ENCODE measurements around the gene ABLIM2. TPM values are rescaled to one million over a fixed set of nuclear protein-coding genes. Genes with fewer than 3 reads are reported as not detected.

The ABLIM2 gene
- polyA plus RNA-seq, 3 donors: 0.21 TPM; not detected in 2

- no peak overlapping the region for H3K27ac ChIP-seq (ENCODE audit: low read depth in 1 of 2, low read length in 2 of 2)
- intact Hi-C loops (cut with micrococcal nuclease): no loop called here
- Mint-ChIP-seq H3K36me3 (no peaks in the 10 kb centered on the region), H3K4me3 (no peak overlapping the region), H3K9me3 (peaks cover 2 to 33% (median 14%) of the 10 kb centered on the region in 7 donors), H3K27ac (no peak overlapping the region), H3K27me3 (ENCODE audit: low read depth in 3 of 3) (peaks cover 13 to 20% (median 18%) of the 10 kb centered on the region in 3 donors), H3K4me1 (peaks cover 2% of the 10 kb centered on the region)
- no peak overlapping the region for H2AFZ ChIP-seq (ENCODE audit: insufficient read depth, low read depth, low read length, poor library complexity, severe bottlenecking)
- peaks cover 0 to 4% of the 10 kb centered on the region in 2 donors for H3K27me3 ChIP-seq (ENCODE audit: control insufficient read depth in 2 of 2, insufficient read depth in 2 of 2, low read length in 2 of 2)
- no peak for DNase-seq
- H3K9me3 ChIP-seq (replicated peaks in 1 of 2; ENCODE audit: control insufficient read depth in 1 of 2, insufficient read depth in 1 of 2, low read length in 2 of 2): peaks cover 0 to 24% of the 10 kb centered on the region in 2 donors
- no peak for TF ChIP-seq CTCF (IDR thresholded peaks at IDR 0.05)
- H3K4me1 ChIP-seq (ENCODE audit: control insufficient read depth in 1 of 2, insufficient read depth in 2 of 2, low read length in 2 of 2): no peaks in the 10 kb centered on the region
- no peak overlapping the region for H3K4me3 ChIP-seq (replicated peaks in 1 of 3; ENCODE audit: low read depth in 2 of 3, low read length in 3 of 3)
- no peaks in the 10 kb centered on the region for H3K36me3 ChIP-seq (replicated peaks in 1 of 2; ENCODE audit: control insufficient read depth in 1 of 2, insufficient read depth in 2 of 2, low read length in 2 of 2)
- no peaks in the 10 kb centered on the region for H4K20me1 ChIP-seq (ENCODE audit: insufficient read depth, low read length)
- no peak overlapping the region for H3K4me2 ChIP-seq (replicated peaks; ENCODE audit: extremely low read depth, low read length, poor library complexity, severe bottlenecking)
- no peak overlapping the region for H3K9ac ChIP-seq (ENCODE audit: insufficient read depth, low read length, poor library complexity, severe bottlenecking)
- H3K79me2 ChIP-seq (ENCODE audit: insufficient read depth, low read length): no peaks in the 10 kb centered on the region
- WGBS (ENCODE audit: insufficient coverage): 98% methylated on average over 6 of the region's 9 CpGs
Observed at GRCh38 chr4:7952615-7953014, 206.0 kb downstream of the ABLIM2 start.

GRCh38 chr4:7950301-7951092 is 208.1 kb downstream of the ABLIM2 start:
- Histone ChIP-seq H3K27me3 (ENCODE audit: control insufficient read depth in 2 of 2, insufficient read depth in 2 of 2, low read length in 2 of 2) (peaks cover 0 to under 1% of the 10 kb centered on the region in 2 donors), H3K4me2 (replicated peaks; ENCODE audit: extremely low read depth, low read length, poor library complexity, severe bottlenecking) (no peak overlapping the region), H3K4me1 (ENCODE audit: control insufficient read depth in 1 of 2, insufficient read depth in 2 of 2, low read length in 2 of 2) (no peaks in the 10 kb centered on the region), H4K20me1 (ENCODE audit: insufficient read depth, low read length) (no peaks in the 10 kb centered on the region), H3K9me3 (replicated peaks in 1 of 2; ENCODE audit: control insufficient read depth in 1 of 2, insufficient read depth in 1 of 2, low read length in 2 of 2) (peaks cover 0 to 24% of the 10 kb centered on the region in 2 donors), H3K27ac (ENCODE audit: low read depth in 1 of 2, low read length in 2 of 2) (no peak overlapping the region), H2AFZ (ENCODE audit: insufficient read depth, low read depth, low read length, poor library complexity, severe bottlenecking) (no peak overlapping the region), H3K9ac (ENCODE audit: insufficient read depth, low read length, poor library complexity, severe bottlenecking) (no peak overlapping the region), H3K79me2 (ENCODE audit: insufficient read depth, low read length) (no peaks in the 10 kb centered on the region), H3K4me3 (replicated peaks in 1 of 3; ENCODE audit: low read depth in 2 of 3, low read length in 3 of 3) (no peak overlapping the region), H3K36me3 (replicated peaks in 1 of 2; ENCODE audit: control insufficient read depth in 1 of 2, insufficient read depth in 2 of 2, low read length in 2 of 2) (no peaks in the 10 kb centered on the region)
- Mint-ChIP-seq H3K27me3 (ENCODE audit: low read depth in 3 of 3) (peaks cover 10 to 21% (median 10%) of the 10 kb centered on the region in 3 donors), H3K4me3 (no peak overlapping the region), H3K27ac (no peak overlapping the region), H3K36me3 (no peaks in the 10 kb centered on the region), H3K9me3 (peaks cover 2 to 33% (median 14%) of the 10 kb centered on the region in 7 donors), H3K4me1 (peaks cover 2% of the 10 kb centered on the region)
- 87% methylated on average over 15 of the region's 18 CpGs for WGBS (ENCODE audit: insufficient coverage)
- intact Hi-C loops (cut with micrococcal nuclease): no loop called here
- no peak for DNase-seq
- no peak for TF ChIP-seq CTCF (IDR thresholded peaks at IDR 0.05)
